GM12875 (cell line): ENCODE data around the gene DCAF5.

ENCODE experiments used
- H3K4me3 ChIP-seq: one replicate; pipeline ENCODE4 v1.5.1; 2011; ENCODE audit warnings: low read depth, low read length, control low read depth
- TF ChIP-seq, protein P1 (sequence below): IDR thresholded peaks from 2 replicates; pipeline ENCODE4 v1.5.1; 2011; ENCODE audit warnings: low read depth, mild to moderate bottlenecking, control low read depth, inconsistent platforms, low read length, moderate library complexity, borderline replicate concordance; ENCODE audit not compliant: insufficient read depth

The DCAF5 gene

DNA sequence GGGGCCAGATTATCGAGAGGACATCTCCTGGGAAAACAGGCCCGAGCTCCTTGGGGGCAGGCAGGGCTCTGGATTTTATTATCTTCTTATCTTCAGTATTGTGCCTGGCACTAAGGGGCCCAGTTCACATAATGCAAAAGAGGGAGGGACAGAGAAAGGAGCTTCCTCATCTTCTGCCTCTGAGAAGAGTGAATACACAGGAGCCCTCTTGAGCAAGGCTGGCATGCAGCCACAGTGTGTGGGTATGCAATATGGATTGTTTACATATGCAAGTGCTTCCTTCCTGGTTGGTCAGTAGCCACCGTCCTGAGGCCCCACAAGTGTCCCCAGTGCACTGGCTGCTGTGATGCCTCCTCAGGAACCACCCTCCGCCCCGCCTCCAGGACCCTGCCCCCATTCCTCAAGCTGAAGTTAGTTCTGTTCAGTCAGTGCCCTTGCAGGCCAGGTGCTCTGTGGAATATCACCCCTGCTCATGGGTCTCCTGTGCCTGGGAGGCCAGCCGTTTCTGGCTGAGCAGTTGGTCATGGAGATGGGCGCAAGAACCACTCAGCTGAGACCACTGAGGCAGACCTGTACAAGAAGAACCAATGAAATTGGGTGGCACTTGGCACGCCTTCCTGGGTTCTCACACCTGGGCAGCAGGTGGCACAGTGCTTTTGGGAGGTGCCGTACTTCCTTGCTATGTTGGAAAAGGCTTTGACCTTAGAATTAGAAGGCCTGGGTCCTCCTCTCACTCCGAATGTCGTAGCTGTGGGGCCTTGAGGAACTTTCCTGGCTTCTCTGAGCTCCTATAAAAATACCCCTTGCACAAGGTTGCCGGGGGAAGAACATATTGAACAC, 138.8 kb downstream of the DCAF5 start:
- TF ChIP-seq, protein P1, sequence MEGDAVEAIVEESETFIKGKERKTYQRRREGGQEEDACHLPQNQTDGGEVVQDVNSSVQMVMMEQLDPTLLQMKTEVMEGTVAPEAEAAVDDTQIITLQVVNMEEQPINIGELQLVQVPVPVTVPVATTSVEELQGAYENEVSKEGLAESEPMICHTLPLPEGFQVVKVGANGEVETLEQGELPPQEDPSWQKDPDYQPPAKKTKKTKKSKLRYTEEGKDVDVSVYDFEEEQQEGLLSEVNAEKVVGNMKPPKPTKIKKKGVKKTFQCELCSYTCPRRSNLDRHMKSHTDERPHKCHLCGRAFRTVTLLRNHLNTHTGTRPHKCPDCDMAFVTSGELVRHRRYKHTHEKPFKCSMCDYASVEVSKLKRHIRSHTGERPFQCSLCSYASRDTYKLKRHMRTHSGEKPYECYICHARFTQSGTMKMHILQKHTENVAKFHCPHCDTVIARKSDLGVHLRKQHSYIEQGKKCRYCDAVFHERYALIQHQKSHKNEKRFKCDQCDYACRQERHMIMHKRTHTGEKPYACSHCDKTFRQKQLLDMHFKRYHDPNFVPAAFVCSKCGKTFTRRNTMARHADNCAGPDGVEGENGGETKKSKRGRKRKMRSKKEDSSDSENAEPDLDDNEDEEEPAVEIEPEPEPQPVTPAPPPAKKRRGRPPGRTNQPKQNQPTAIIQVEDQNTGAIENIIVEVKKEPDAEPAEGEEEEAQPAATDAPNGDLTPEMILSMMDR = no peak
- no peak overlapping the region for H3K4me3 ChIP-seq

DNA sequence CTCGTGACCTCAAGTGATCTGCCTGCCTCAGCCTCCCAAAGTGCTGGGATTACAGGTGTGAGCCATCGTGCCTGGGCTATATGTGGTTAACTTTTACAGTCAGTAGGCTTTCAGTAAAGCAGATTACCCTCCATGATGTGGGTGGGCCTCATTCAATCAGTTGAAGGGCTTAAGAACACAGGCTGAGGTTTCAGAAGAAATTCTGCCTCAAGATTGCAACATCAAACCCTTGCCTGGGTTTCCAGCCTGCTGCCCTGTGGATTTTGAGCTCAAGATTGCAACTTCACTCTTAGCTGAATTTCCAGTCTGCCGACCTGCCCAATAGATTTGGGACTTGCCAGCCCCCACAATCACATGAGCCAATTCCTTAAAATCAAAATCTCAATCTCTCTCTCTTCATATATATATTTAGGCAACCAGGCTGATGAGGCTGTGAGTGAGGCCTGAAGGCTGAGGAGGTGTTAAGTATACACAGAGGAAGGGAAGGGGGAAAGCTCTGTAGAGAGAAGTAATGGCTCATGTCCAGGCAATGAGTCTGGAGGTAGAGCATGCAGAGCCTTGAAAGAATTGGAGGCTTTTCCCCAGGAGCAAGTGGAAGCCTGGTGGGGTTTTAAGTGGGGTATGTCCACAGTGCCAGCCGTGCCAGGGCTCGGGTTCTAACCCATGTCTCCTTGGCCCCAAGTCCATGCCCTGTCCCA, 140.5 kb downstream of the DCAF5 start:
- TF ChIP-seq, protein P1 = no peak
- H3K4me3 ChIP-seq = no peak overlapping the region

DNA sequence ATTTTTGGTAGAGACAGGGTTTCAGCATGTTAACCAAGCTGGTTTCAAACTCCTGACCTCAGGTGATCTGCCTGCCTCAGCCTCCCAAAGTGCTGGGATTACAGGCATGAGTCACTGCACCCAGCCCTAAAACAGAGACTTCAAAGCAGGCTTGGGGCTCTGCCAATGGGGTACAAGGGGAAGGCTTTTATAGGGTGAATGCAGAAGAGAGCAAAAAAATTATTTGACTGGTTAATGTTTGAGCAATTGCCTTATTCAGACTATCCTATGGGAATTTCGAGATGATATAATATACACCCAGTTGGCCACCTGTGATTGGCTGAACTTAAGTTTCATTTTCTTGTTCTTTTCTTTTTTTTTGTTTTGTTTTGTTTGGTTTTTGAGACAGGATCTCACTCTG, 142.3 kb downstream of the DCAF5 start:
- no peak overlapping the region for H3K4me3 ChIP-seq
- TF ChIP-seq, protein P1 = no peak

DNA sequence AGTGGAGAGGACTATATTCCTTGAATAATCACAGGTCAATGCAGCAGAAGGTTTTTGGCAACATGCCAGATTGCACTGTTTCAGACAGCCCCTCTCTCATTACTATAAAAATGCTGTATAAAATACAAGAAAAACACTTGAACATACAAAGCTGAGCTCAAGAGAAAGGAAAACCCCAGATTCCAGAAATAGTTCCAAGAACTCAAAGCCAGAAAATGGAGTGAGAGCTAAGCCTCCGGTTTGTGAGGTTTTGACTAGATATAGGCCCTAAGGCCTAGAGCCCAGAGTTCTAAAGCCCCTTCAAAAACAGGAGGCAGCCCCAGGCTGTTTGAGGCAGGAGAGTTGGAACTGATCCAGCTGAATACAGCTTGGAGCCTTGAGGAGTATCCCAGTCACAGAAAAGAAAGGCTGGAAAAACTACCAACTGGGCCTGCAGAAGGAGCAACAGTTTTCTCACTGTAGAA, 144.5 kb downstream of the DCAF5 start:
- no peak overlapping the region for H3K4me3 ChIP-seq
- TF ChIP-seq, protein P1 = no peak

- TF ChIP-seq, protein P1 = no peak
- no peak overlapping the region for H3K4me3 ChIP-seq
These were observed 146.6 kb downstream of the DCAF5 start for GRCh38 chr14:69006346-69006745.

DNA sequence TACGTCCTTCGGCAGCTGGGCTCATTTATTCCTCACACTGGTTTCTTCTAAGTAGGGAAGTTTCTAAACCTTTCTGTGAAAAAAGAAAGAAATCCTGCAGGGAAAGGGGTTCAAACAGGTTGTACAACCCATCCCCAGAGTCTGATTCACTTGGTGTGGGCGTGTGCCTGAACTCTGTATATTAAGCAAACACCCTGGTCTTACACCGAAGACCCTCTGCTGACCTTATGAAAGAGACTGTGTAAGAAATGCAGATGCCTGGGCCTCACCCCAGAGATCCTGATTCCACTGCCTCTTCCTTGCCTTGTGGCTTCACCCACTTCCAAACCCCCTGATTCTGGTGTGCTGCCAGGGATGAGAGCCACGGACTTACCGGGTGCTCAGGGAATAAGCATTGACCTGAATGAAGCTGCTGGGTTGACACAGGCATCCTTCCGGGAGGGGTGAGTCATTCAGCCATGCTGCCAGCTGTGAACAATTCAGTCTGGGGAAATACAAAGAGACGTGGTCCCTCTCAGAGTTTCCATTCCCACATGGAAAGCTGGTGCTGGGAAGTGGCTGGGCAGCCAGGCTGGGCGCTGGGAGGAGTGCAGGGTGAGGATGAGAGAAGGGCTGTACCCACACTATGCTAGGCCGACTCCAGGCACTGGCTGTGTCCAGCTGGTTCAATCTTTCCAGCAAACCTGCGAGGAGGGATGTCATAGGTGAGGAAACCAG, 147.3 kb downstream of the DCAF5 start:
- H3K4me3 ChIP-seq = no peak overlapping the region
- TF ChIP-seq, protein P1 = no peak
